Activated T-helper 1 cell treated with anti-CD3 and anti-CD28 coated beads, Interleukin-12 subunit alpha, Interleukin-12 subunit beta, Interleukin-2, Interleukin-4 antibody, amounts not matched to agents 30 ng/mL and 10 ng/mL and 1 ng/mL, durations not matched to agents 14 hours and 24 hours and 36 hours (primary cell): ENCODE measurements around the gene SP5. TPM values are rescaled to one million over a fixed set of nuclear protein-coding genes. Genes with fewer than 3 reads are reported as not detected.

Experiments
- DNase-seq: peaks from one replicate; pipeline ENCODE4 v3.0.0; 2021; ENCODE audit warnings: low spot score
- H3K27ac Mint-ChIP-seq: one replicate; pipeline ENCODE4 v1.8.0; 2021; ENCODE audit warnings: mild to moderate bottlenecking, mixed read lengths
- H3K27me3 Mint-ChIP-seq: one replicate; pipeline ENCODE4 v1.8.0; 2022; ENCODE audit warnings: mild to moderate bottlenecking, moderate library complexity, mixed read lengths; ENCODE audit not compliant: insufficient read depth
- H3K36me3 Mint-ChIP-seq: one replicate; pipeline ENCODE4 v1.8.0; 2021; ENCODE audit warnings: low read depth, mixed read lengths
- H3K4me1 Mint-ChIP-seq: one replicate; pipeline ENCODE4 v1.8.0; 2021; ENCODE audit warnings: low read depth, mixed read lengths
- H3K4me3 Mint-ChIP-seq: one replicate; pipeline ENCODE4 v1.8.0; 2021; ENCODE audit warnings: mild to moderate bottlenecking, moderate library complexity, mixed read lengths
- H3K9me3 Mint-ChIP-seq: one replicate; pipeline ENCODE4 v1.8.0; 2021; ENCODE audit warnings: mixed read lengths
- intact Hi-C: fragments of 100-400 bp; cut with micrococcal nuclease; formaldehyde crosslinking; loops from one replicate; pipeline ENCODE4 v1.15.1; 2024
- total RNA-seq: library from RNA; stranded (reverse); gene quantifications from 2 replicates; pipeline ENCODE4 v1.2.3, GENCODE V29; 2022

Gene SP5
- total RNA-seq, 1 donor from 2014 or later = not detected

- Mint-ChIP-seq H3K4me1 (peaks cover 31% of the 10 kb centered on the region), H3K36me3 (peaks cover 8% of the 10 kb centered on the region), H3K9me3 (no peaks in the 10 kb centered on the region), H3K27me3 (peaks cover 73% of the 10 kb centered on the region), H3K4me3 (peak overlapping the region; percentile 19), H3K27ac (no peak overlapping the region)
- intact Hi-C loops = loop anchor here (5.0 to 10.0 kb wide), 2 partner anchors 351 to 479 kb away; no protein-coding TSS in a partner anchor
- no peak for DNase-seq
Measured at GRCh38 chr2:170713543-170714380, 1.4 kb upstream of the SP5 start.

GRCh38 chr2:170714381-170715061, 616 bp upstream of the SP5 start:
- H3K27ac Mint-ChIP-seq = peak overlapping the region; percentile 37
- H3K9me3 Mint-ChIP-seq = no peaks in the 10 kb centered on the region
- intact Hi-C loops = loop anchor here (1.0 to 10.0 kb wide), 4 partner anchors 101 to 1388 kb away; partner anchors contain the start of gene DLX2
- DNase-seq = no peak
- H3K4me1 Mint-ChIP-seq = peaks cover 31% of the 10 kb centered on the region
- H3K27me3 Mint-ChIP-seq = peaks cover 73% of the 10 kb centered on the region
- peak overlapping the region; percentile 78 for H3K4me3 Mint-ChIP-seq
- peaks cover 8% of the 10 kb centered on the region for H3K36me3 Mint-ChIP-seq

- peaks cover 31% of the 10 kb centered on the region for H3K4me1 Mint-ChIP-seq
- H3K27ac Mint-ChIP-seq = peak overlapping the region; percentile 61
- peaks cover 6% of the 10 kb centered on the region for H3K36me3 Mint-ChIP-seq
- intact Hi-C loops = loop anchor here (1.0 to 10.0 kb wide), 4 partner anchors 99 to 1386 kb away; partner anchors contain the start of gene DLX2
- no peak for DNase-seq
- no peaks in the 10 kb centered on the region for H3K9me3 Mint-ChIP-seq
- H3K4me3 Mint-ChIP-seq = peak overlapping the region; percentile 78
- peaks cover 62% of the 10 kb centered on the region for H3K27me3 Mint-ChIP-seq
Measured at GRCh38 chr2:170715932-170716777, 1.0 kb downstream of the SP5 start.

GRCh38 chr2:170716851-170717598, 1.9 kb downstream of the SP5 start:
- peaks cover 6% of the 10 kb centered on the region for H3K36me3 Mint-ChIP-seq
- H3K9me3 Mint-ChIP-seq = no peaks in the 10 kb centered on the region
- no peak overlapping the region for H3K27ac Mint-ChIP-seq
- no peak overlapping the region for H3K4me3 Mint-ChIP-seq
- H3K4me1 Mint-ChIP-seq = peaks cover 29% of the 10 kb centered on the region
- intact Hi-C loops = loop anchor here (1.0 to 10.0 kb wide), 3 partner anchors 393 to 1385 kb away; partner anchors contain the start of gene DLX2
- DNase-seq = peak; percentile 12
- peaks cover 53% of the 10 kb centered on the region for H3K27me3 Mint-ChIP-seq

- H3K27ac Mint-ChIP-seq = no peak overlapping the region
- DNase-seq = no peak
- peaks cover 4% of the 10 kb centered on the region for H3K36me3 Mint-ChIP-seq
- peaks cover 47% of the 10 kb centered on the region for H3K27me3 Mint-ChIP-seq
- peaks cover 24% of the 10 kb centered on the region for H3K4me1 Mint-ChIP-seq
- no peaks in the 10 kb centered on the region for H3K9me3 Mint-ChIP-seq
- no peak overlapping the region for H3K4me3 Mint-ChIP-seq
- intact Hi-C loops = loop anchor here (5.0 to 10.0 kb wide), 2 partner anchors 483 to 1385 kb away; partner anchors contain the start of gene DLX2
Measured at GRCh38 chr2:170717599-170717963, 2.4 kb downstream of the SP5 start.

- H3K4me1 Mint-ChIP-seq = peaks cover 24% of the 10 kb centered on the region
- peak overlapping the region; percentile 36 for H3K4me3 Mint-ChIP-seq
- peaks cover 4% of the 10 kb centered on the region for H3K36me3 Mint-ChIP-seq
- no peak for DNase-seq
- no peak overlapping the region for H3K27ac Mint-ChIP-seq
- no peaks in the 10 kb centered on the region for H3K9me3 Mint-ChIP-seq
- H3K27me3 Mint-ChIP-seq = peaks cover 43% of the 10 kb centered on the region
- intact Hi-C loops = loop anchor here (2.0 to 10.0 kb wide), 4 partner anchors 53 to 1384 kb away; partner anchors contain the start of genes DLX2 and ERICH2
Measured at GRCh38 chr2:170717991-170718589, 3.0 kb downstream of the SP5 start.

GRCh38 chr2:170719810-170720209, 4.7 kb downstream of the SP5 start:
- no peaks in the 10 kb centered on the region for H3K9me3 Mint-ChIP-seq
- H3K36me3 Mint-ChIP-seq = peaks cover 4% of the 10 kb centered on the region
- no peak for DNase-seq
- no peak overlapping the region for H3K27ac Mint-ChIP-seq
- intact Hi-C loops = loop anchor here (2.0 to 10.0 kb wide), 4 partner anchors 51 to 1382 kb away; partner anchors contain the start of genes DLX2 and ERICH2
- no peak overlapping the region for H3K4me3 Mint-ChIP-seq
- peaks cover 42% of the 10 kb centered on the region for H3K27me3 Mint-ChIP-seq
- H3K4me1 Mint-ChIP-seq = peaks cover 20% of the 10 kb centered on the region

GRCh38 chr2:170721678-170722077, 6.5 kb downstream of the SP5 start:
- no peak overlapping the region for H3K27ac Mint-ChIP-seq
- no peaks in the 10 kb centered on the region for H3K36me3 Mint-ChIP-seq
- no peaks in the 10 kb centered on the region for H3K9me3 Mint-ChIP-seq
- H3K4me1 Mint-ChIP-seq = peaks cover 11% of the 10 kb centered on the region
- intact Hi-C loops = no loop called here
- H3K27me3 Mint-ChIP-seq = peaks cover 45% of the 10 kb centered on the region
- no peak for DNase-seq
- no peak overlapping the region for H3K4me3 Mint-ChIP-seq

- no peaks in the 10 kb centered on the region for H3K9me3 Mint-ChIP-seq
- DNase-seq = no peak
- peaks cover 43% of the 10 kb centered on the region for H3K27me3 Mint-ChIP-seq
- H3K27ac Mint-ChIP-seq = no peak overlapping the region
- H3K36me3 Mint-ChIP-seq = no peaks in the 10 kb centered on the region
- H3K4me1 Mint-ChIP-seq = peaks cover 8% of the 10 kb centered on the region
- intact Hi-C loops = no loop called here
- H3K4me3 Mint-ChIP-seq = no peak overlapping the region
Measured at GRCh38 chr2:170722301-170722700, 7.2 kb downstream of the SP5 start.

GRCh38 chr2:170723446-170723958, 8.4 kb downstream of the SP5 start:
- no peaks in the 10 kb centered on the region for H3K36me3 Mint-ChIP-seq
- no peak overlapping the region for H3K4me3 Mint-ChIP-seq
- H3K9me3 Mint-ChIP-seq = no peaks in the 10 kb centered on the region
- H3K4me1 Mint-ChIP-seq = no peaks in the 10 kb centered on the region
- DNase-seq = no peak
- peaks cover 36% of the 10 kb centered on the region for H3K27me3 Mint-ChIP-seq
- intact Hi-C loops = no loop called here
- H3K27ac Mint-ChIP-seq = no peak overlapping the region

GRCh38 chr2:170733798-170734600, 18.9 kb downstream of the SP5 start:
- no peak for DNase-seq
- no peaks in the 10 kb centered on the region for H3K9me3 Mint-ChIP-seq
- intact Hi-C loops = no loop called here
- H3K4me1 Mint-ChIP-seq = no peaks in the 10 kb centered on the region
- no peaks in the 10 kb centered on the region for H3K36me3 Mint-ChIP-seq
- peaks cover 17% of the 10 kb centered on the region for H3K27me3 Mint-ChIP-seq
- no peak overlapping the region for H3K27ac Mint-ChIP-seq
- no peak overlapping the region for H3K4me3 Mint-ChIP-seq
